Testis (tissue), 3 donors: ENCODE data around the gene GRIK5. TPM values are rescaled to one million over a fixed set of nuclear protein-coding genes. Genes with fewer than 3 reads are reported as not detected.
A peak's percentile ranks its signal among the peaks of the same experiment; 100 is the strongest.

Experiments used
- DNase-seq: peaks from one replicate; pipeline ENCODE4 v3.0.0-alpha.2; 2019
- H3K27ac ChIP-seq, 2 donors: fragments of 200-600 bp; sonication (generic); one replicate each; pipeline ENCODE4 v1.5.1; 2019
- H3K27me3 ChIP-seq: fragments of 200-600 bp; sonication (generic); one replicate; pipeline ENCODE4 v1.5.1; 2019
- H3K36me3 ChIP-seq: fragments of 200-600 bp; sonication (generic); one replicate; pipeline ENCODE4 v1.5.1; 2017; ENCODE audit warnings: low read depth; ENCODE audit errors: missing control alignments
- H3K4me1 ChIP-seq: fragments of 200-600 bp; sonication (generic); one replicate; pipeline ENCODE4 v1.5.1; 2019
- H3K4me3 ChIP-seq, 2 donors: fragments of 200-600 bp; sonication (generic); one replicate each; pipeline ENCODE4 v1.5.1; 2017 to 2019
- H3K9me3 ChIP-seq: fragments of 200-600 bp; sonication (generic); one replicate; pipeline ENCODE4 v1.5.1; 2017
- POLR2A ChIP-seq: fragments of 450-650 bp; IDR thresholded peaks from one replicate; pipeline ENCODE4 v1.6.1; 2017; ENCODE audit warnings: antibody characterized with exemption, mild to moderate bottlenecking, moderate library complexity
- WGBS, 2 donors: methylation state at CpG; one replicate each; pipeline ENCODE4 v1.1.5; 2018; 5-methylcytosine and 5-hydroxymethylcytosine counted together
- intact Hi-C: fragments of 100-400 bp; cut with DNase I; formaldehyde crosslinking; loops from one replicate; pipeline ENCODE4 v1.15.1; 2023; ENCODE audit warnings: low total_unique reads
- polyA plus RNA-seq: library from polyadenylated mRNA; stranded (reverse); fragments of 350-450 nt; fragmentation: Illumina TruSeq; extraction: RNeasy Lipid Tissue Mini Kit (QIAGEN cat#74804); gene quantifications from one replicate; pipeline ENCODE4 v1.2.3, GENCODE V29; 2014; ENCODE audit warnings: low read depth, low replicate concordance; ENCODE audit not compliant: insufficient read depth
- total RNA-seq, 2 donors: library from RNA; depleted of rRNA; stranded (reverse); fragments of >200 nt; gene quantifications; one replicate each; pipeline ENCODE4 v1.2.3, GENCODE V29; 2016
- TF ChIP-seq, protein P1 (sequence below), 3 experiments: fragments of 450-650 bp in 2 of 3; fragments of 200-600 bp in 1 of 3; sonication (generic) in 1 of 3; IDR thresholded peaks; one replicate each; pipeline ENCODE4 v1.5.1; 2016 to 2019; ENCODE audit warnings: antibody characterized with exemption in 3 of 3, mild to moderate bottlenecking in 2 of 3, moderate library complexity in 1 of 3

GRIK5 gene
- total and polyA plus RNA-seq, 3 donors from 2014 or later: 31.7 to 87.4 (median 43.8) TPM

DNA sequence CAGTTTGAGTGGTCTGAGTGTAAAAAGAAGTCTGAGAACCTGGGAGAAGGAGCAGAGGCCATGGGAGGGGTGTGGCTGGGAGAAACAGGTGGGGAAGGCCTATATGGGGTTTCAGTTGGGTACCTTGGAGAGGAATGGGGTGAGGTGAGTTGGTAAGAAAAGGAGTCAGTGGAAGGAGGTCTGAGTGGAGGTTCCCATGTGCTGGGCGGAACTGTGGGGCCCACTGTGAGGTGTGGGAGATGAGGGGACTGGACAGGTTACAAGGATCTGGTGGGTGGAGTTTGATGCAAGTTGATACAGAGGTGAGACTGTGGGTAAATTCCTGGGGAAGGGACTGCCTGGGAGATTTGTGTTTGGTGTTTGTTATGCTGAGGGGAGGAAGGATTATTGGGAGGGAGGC is 8.1 kb upstream of the GRIK5 start:
- Histone ChIP-seq H3K27ac (no peak overlapping the region), H3K9me3 (no peaks in the 10 kb centered on the region), H3K4me3 (no peak overlapping the region), H3K36me3 (no peaks in the 10 kb centered on the region), H3K4me1 (peaks cover 16% of the 10 kb centered on the region), H3K27me3 (no peaks in the 10 kb centered on the region)
- no peak for TF ChIP-seq POLR2A
- TF ChIP-seq, protein P1, sequence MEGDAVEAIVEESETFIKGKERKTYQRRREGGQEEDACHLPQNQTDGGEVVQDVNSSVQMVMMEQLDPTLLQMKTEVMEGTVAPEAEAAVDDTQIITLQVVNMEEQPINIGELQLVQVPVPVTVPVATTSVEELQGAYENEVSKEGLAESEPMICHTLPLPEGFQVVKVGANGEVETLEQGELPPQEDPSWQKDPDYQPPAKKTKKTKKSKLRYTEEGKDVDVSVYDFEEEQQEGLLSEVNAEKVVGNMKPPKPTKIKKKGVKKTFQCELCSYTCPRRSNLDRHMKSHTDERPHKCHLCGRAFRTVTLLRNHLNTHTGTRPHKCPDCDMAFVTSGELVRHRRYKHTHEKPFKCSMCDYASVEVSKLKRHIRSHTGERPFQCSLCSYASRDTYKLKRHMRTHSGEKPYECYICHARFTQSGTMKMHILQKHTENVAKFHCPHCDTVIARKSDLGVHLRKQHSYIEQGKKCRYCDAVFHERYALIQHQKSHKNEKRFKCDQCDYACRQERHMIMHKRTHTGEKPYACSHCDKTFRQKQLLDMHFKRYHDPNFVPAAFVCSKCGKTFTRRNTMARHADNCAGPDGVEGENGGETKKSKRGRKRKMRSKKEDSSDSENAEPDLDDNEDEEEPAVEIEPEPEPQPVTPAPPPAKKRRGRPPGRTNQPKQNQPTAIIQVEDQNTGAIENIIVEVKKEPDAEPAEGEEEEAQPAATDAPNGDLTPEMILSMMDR (IDR thresholded peaks at IDR 0.05): no peak
- intact Hi-C loops: no loop called here
- 86 to 90% methylated on average over 1 of the region's 1 CpG for WGBS, 2 donors
- no peak for DNase-seq

GRCh38 chr19:42076380-42076944 is 6.5 kb upstream of the GRIK5 start:
- no peaks in the 10 kb centered on the region for H3K36me3 ChIP-seq
- H3K4me3 ChIP-seq: peak overlapping the region; percentile 91 to 96
- H3K4me1 ChIP-seq: peaks cover 13% of the 10 kb centered on the region
- H3K27ac ChIP-seq: peak overlapping the region; percentile 79 to 91
- DNase-seq: peak; percentile 63
- no peaks in the 10 kb centered on the region for H3K27me3 ChIP-seq
- TF ChIP-seq POLR2A: no peak
- TF ChIP-seq, protein P1 (IDR thresholded peaks at IDR 0.05): no peak
- intact Hi-C loops: no loop called here
- H3K9me3 ChIP-seq: no peaks in the 10 kb centered on the region
- 1 to 3% methylated on average over 19 to 33 of the region's 33 CpGs for WGBS, 2 donors

DNA sequence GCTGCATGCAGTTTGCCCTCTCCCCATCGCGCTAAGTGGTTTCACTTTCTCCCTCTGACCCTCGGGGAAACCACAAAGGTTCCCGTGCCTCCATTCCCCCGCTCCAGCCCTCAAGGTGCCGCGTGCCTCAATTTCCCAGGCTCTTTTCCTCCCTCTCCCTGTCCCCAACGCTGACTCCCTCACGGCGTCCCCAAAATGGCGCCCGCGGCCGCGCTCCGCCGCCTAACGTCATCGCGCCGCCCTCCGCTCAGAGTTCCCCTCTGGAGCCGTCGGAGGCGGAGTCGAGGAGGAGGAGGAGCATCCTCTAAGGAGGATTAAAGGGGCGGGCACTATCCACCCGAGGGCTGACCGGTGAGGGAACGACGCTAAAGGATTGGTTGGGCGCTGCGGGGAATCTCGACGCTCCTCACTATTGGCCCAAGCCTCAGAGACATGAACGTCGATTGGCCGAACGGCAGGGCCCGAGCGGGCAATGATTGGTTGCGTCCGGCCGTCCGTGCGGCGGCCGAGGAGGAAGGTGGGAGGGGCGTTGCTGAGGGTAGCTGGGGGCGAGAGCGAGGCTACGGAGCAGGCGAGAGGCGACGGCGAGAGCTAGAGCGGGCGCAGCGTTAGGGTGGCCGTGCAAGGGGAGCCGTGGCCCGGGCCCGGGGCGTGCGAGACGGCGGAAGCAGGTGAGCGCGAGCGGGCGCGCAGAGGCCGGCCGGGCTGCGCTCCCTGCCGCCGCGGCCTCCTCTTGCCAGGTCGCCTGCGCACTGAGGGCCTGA is 5.8 kb upstream of the GRIK5 start, which contains the start of gene ZNF574:
Gene ZNF574, plus strand, starts transcription at position 551 of the 764 bp plus-strand sequence. CDS start 2,441 bp downstream, outside the sequence.
- DNase-seq: peak; percentile 99
- Histone ChIP-seq H3K4me1 (peaks cover 13% of the 10 kb centered on the region), H3K4me3 (peak within 1 kb of the TSS; percentile 91 to 96), H3K27ac (peak within 1 kb of the TSS; percentile 97 to 98), H3K9me3 (no peaks in the 10 kb centered on the region), H3K27me3 (no peaks in the 10 kb centered on the region), H3K36me3 (no peaks in the 10 kb centered on the region)
- TF ChIP-seq, protein P1 (IDR thresholded peaks at IDR 0.05): no peak
- TF ChIP-seq POLR2A: peak; percentile 90
- intact Hi-C loops: no loop called here
- WGBS, 2 donors: 0 to 1% methylated on average over 26 to 50 of the region's 80 CpGs

DNA sequence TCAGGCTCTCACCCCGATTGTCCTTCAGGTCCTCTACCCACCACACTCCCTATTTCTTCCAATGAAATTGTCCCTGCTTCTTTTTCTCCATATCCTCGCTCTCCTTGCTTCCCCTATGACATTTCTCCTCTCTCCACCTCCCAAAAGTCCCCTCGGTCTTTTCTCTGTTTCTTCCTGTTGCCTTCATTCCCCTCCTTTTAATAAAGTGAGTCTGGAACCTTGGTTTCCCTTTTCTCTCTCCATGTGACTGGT is 5.3 kb upstream of the GRIK5 start:
- Histone ChIP-seq H3K4me3 (peak overlapping the region; percentile 58 to 91), H3K9me3 (no peaks in the 10 kb centered on the region), H3K27me3 (no peaks in the 10 kb centered on the region), H3K27ac (peak overlapping the region; percentile 97 to 98), H3K4me1 (peaks cover 13% of the 10 kb centered on the region), H3K36me3 (no peaks in the 10 kb centered on the region)
- WGBS, 2 donors: 0% methylated on average over 3 of the region's 3 CpGs
- no peak for TF ChIP-seq POLR2A
- TF ChIP-seq, protein P1 (IDR thresholded peaks at IDR 0.05): no peak
- no peak for DNase-seq
- intact Hi-C loops: no loop called here
